GM18868 (cell line): Measurements from ENCODE around the gene WDR19.
"Not testable (repeated sequence)": the region's sequence is repeated elsewhere in the genome, so short reads cannot be mapped to it uniquely, and the experiment has no call there.

Source experiments
- ATAC-seq: cut with Tn5 transposase; IDR thresholded peaks from one replicate; pipeline ENCODE4 v1.9.1; 2021; ENCODE audit warnings: mild to moderate bottlenecking, moderate library complexity; ENCODE audit not compliant: unreplicated experiment

The WDR19 gene

DNA sequence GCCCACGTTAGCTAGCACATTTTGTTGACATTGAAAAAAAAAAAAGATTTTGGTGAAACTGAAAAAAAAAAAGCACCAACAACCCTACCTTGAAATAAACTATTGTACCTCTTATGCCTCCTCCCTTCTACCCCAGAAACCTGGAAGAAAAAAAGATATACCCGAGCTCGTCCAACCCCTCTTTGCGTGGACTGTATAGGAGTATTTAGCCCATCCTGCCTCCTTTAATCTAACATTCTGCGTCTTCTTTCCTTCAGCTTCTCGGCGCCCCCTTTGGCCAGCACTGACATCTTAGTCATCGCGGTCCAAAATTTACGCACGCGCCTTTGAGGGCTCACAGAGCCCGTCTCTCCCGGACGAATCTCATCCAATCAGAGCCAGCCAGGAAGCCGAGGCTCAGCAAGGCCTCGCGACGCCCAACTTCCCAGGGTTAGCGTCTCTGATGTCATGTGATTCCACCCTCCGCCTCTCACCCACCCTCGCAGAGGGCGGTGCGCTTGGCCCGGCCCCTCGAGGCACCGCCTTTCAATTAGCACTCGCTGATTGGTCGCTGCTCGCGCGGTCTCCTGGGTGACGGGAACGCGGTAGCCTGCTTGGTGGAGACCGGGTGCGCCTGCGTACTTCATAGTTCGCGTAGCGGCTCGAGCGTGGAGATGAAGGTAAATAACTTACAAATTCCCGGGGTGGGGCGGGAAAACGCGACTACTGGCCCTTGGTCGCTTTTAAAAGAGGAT lies at the start of gene WDR19:
WDR19 (plus strand) TSS at position 625 of the 734 bp plus-strand sequence; CDS start at position 654, 29 bp downstream.
- peak; percentile 98 for ATAC-seq

DNA sequence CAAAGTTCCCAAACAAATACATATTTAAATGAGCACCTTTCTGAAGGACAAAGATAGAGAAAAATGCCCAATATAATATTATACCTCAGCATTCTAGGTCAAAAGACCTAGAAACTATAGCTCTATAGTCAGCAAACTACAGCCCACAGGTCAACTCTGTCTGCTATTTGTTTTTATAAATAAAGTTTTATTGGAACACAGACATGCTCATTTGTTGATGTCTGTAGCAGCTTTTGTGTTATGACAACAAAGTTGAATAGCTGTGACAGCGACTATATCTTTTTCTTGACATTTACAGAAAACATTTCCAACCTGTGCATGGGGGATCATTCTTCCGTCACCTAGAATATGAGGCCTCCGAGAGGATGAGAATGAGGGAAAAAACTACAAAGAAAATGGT lies 48.7 kb upstream of the WDR19 start:
- ATAC-seq: no peak

DNA sequence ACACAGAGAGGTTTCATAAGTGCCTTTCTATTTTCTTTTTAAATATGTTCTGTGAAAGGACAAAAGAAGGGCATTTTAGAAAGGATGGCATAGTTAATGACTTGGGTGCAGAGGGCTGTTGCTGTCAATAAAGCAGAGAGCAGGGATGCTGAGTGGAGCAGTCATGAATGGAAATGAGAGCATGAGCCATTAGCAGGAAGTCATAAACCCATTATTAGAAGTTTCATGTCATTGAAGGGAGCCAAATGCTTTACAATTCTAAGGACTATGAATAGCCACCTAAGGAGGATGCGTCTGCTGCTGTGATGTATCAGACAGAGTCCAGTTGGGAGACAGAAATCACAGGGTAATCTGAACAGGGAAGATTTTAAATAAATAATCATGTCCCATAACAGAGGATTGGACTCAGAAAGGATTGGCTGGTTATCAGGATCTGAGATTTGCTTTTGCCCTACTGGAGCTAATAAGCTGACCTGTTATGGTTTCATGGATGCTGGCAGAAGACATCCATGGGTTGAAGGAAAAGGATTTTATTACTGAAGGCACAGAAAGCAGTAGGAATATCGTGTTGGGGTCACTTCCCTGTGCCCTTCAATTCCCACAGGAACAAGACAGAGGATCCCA lies 47.5 kb upstream of the WDR19 start:
- ATAC-seq: peak; percentile 39

DNA sequence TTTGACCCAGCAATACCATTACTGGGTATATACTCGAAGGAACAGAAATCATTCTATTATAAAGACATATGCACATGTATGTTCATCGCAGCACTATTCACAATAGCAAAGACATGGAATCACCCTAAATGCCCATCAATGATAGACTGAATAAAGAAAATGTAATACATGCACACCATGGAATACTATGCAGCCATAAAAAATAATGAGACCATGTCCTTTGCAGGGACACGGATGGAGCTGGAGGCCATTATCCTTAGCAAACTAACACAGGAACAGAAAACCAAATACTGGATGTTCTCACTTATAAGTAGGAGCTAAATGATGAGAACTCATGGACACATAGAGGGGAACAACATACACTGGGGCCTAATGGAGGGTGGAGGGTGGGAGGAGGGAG lies 44.1 kb upstream of the WDR19 start:
- ATAC-seq: not testable (repeated sequence)

DNA sequence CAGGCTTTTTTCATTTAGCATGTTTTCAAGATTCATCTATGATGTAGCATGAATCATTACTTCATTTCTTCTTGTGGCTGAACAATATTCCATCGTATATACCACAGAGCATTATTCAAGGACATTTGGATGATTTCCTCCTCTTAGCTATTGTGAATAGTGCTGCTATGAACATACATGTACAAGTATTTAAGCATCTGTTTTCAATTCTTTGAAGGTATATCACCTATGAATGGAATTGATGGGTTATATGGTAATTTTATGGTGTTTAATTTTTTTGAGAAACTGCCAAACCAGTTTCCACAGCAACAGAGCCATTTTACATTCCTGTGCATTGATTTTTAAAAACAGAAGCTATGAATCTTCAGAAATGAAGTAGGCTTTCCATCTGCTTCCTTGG lies 36.1 kb upstream of the WDR19 start:
- no peak for ATAC-seq

DNA sequence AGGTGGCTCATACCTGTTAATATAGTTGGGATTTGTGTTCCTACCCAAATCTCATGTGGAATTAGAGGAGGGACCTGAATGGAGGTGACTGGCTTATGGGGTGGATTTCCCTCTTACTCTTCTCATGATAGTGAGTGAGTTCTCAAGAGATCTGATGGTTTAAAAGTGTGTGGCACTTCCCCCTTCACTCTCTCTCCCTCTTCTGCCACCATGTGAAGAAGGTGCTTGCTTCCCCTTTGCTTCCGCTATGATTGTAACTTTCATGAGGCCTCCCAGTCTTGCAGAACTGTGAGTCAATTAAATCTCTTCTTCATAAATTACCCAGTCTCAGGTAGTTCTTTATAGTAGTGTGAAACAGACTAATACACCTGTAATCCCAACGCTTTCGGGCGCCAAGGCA lies 28.3 kb upstream of the WDR19 start:
- no peak for ATAC-seq

DNA sequence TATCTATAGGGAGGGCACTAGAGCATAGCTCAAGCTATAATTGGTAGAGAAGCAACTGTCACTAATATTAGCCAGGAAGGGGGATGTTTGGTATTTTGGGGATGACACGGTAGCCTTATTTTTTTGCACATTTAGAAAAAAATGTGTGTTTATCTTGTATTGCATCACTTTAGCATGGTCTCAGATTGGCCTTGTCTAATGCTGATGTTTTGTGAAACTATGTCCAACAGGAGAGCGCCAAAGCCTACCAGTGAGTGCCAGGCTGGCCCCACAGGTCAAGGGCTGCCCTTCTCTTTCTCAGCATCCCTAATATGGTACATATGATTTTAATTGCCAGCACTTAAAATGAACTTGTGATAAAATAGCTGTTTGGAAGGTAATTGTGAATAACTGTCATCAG lies 24.8 kb upstream of the WDR19 start:
- no peak for ATAC-seq

DNA sequence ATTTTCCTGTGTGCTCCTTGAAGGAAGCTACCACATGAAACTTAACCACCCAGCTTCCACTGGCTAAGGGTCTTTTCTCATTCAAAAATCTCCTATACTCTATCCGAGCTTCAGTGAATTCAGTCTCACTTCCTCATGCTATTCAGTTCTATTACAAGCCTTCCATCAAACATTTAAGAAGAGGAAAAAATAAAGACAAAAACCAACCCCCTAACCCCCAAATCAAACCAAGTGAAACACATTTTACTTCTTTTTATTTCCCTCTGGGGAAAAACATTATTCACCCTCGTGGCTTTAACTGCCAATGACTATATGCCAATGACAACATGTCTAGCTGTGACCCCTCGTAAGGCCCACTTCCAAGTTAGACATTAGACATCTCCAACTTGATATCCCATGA lies 16.2 kb upstream of the WDR19 start:
- ATAC-seq: peak; percentile 65

DNA sequence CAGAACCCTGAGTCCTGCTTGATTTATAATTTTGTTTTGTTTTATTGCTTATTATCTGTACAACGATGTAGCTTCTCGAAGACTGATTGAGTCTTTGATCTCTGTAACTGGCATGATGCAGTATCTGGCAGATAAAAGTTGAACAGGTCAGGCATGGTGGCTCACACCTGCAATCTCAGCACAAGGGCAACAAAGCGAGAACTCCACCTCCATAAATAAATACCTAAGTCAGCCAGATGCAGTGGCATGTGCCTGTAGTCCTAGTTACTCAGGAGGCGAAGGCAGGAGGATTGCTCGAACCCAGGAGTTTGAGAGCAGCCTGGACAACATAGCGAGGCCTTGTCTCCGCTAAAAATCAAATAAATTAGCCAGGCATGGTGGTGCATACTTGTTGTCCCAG lies 15.7 kb upstream of the WDR19 start:
- peak; percentile 53 for ATAC-seq

DNA sequence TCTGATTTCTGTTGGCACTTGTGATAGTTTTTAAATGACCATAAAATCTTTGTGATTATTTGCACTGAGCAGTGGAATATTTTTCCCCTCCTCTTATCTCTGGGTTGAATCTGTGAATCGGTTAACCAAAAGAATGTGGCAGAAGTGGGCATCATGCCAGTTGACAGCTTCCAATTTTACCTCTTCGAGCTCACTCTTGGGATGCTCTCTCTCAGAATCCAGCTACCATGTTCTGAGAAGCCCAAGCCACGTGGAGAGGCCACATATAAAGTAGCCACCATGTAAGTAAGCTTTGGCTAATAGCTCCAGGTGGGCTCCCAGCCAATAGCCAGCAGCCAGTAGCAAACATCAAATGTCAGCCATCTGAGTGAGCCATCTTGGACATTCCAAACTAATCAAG lies 12.9 kb upstream of the WDR19 start:
- no peak for ATAC-seq

DNA sequence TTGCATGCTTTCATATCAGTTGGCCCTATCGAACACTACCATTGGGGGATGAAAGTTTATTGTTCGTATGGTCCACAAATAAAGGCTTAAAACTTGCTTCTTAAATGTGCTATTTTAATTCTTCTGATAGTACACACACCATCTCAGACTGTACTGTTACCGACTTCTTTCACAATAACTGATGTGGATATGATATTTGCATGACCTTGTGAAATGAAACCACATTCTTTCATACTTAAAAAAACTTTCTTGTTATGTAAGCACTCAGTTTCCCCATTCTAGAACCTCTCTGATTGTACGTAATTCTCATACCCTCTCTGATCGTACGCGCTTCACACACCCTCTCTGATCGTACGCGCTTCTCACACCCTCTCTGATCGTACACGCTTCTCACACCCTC lies 12.0 kb upstream of the WDR19 start:
- no peak for ATAC-seq

DNA sequence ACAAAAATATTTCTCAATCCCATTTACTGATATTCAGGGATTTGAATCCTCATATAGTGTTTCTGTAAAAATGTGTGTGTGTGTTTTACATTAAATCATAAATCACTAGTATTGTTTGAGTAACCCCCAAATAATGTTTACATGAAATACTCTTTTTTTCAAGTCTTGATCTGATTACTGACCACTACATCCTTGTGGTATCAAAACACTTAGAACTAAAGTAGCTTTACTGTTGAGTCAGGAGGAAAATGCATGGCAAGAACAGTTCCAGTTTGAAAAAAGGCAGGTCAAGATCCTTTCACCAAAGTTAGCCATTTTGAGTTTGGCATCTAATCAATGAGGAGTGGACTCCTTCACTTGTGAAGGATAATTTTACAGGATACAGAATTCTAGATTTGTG lies 3.6 kb upstream of the WDR19 start:
- ATAC-seq: no peak

DNA sequence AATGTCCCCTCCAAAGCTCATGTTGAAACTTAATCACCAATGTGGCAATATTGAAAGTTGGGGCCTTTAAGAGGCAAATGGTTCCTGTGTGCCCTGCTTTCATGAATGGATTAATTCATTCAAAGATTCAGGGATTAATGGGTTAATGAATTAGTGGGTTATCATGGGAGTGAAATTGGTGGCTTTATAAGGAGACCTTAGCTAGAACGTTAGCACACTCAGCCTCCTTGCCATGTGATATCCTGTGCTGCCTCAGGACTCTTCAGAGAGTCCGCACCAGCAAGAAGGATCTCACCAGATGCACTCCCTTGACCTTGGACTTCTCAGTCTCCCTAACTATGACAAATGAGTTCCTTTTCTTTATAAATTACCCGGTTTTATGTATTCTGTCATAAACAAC lies 2.6 kb upstream of the WDR19 start:
- ATAC-seq: no peak

DNA sequence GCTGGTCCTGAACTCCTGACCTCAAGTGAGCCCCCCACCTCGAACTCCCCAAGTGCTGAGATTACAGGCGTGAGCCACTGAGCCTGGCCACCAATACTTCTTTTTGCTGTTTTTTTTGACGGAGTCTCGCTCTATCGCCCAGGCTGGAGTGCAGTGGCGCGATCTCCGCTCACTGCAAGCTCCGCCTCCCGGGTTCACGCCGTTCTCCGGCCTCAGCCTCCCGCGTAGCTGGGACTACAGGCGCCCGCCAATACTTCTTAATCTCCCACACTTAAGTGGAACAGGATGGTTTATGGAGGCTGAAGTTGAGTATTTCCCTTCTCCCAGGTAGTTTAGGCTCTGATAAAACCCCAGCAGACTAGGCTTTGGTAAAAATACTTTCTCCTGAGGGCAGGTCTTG lies 1.7 kb upstream of the WDR19 start:
- ATAC-seq: not testable (repeated sequence)

DNA sequence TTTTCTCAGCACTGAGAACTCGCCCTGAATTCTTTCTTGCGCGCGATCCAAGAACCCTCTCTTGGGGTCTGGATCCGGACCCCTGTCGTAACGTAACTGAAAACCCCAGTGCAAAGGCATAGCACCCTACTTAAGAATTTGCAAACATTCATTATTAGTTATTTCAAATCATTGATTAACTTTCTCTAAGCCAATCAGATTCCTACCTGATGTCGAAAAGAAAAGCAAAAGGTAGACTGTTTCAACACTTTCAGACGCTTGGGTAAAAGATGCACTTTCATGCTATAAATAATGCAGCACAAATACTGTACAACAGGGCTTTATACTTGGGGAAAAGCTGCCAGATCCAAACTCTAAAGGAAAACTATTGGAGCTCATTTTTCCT lies 817 bp upstream of the WDR19 start:
- ATAC-seq: no peak

DNA sequence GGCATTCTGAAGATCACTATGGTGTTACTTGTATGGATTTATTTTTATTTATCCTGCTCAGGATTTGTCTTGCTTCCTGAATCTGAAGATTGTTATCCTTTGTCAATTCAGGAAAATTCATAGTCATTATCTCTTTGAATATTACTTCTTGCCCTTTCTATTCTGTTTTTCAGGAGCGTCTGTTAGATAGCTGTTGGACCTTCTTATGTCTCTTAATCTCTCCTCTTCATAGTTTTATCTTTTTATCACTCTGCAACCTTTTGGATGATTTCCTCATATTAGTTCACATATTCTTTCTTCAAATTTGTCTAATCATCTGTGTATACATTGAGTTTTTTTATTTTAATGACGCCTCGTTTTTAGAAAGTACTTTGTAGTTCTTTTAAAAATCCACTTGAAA lies 19.6 kb downstream of the WDR19 start:
- ATAC-seq: no peak

DNA sequence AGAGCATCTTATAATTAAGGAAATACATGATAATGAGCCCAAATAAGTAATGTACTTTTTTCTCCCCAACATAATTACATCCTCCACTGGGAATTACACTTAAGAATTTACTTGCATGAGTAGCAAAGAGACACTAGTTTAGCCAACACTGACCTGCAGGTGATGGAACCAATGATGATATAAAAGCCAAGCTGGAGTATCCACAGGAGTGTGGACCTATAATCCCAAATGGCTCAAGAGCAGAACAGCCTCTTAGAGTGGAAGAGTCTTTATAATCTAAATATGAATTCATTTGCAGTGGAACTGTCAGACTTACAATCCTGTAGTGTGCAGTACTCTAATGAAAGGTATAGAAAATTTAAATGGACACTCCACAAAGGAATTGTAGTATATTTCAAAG lies 22.2 kb downstream of the WDR19 start:
- no peak for ATAC-seq

DNA sequence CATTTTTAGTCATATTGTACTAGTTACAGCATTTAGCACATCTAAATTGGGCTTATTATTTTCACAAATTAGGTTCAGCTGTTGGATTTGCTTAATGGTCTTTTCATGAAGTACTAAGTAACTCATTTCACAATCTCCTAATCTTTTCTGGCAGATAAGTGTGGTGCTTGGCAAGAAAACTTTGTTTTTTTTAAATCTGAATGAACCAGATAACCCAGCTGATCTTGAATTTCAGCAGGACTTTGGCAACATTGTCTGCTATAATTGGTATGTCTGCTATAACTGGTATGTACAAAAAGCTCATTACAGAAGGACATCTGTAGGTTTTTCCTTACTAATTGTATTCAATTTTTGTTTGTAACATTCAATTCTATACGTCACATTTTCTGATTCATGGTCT lies 22.7 kb downstream of the WDR19 start:
- ATAC-seq: no peak

DNA sequence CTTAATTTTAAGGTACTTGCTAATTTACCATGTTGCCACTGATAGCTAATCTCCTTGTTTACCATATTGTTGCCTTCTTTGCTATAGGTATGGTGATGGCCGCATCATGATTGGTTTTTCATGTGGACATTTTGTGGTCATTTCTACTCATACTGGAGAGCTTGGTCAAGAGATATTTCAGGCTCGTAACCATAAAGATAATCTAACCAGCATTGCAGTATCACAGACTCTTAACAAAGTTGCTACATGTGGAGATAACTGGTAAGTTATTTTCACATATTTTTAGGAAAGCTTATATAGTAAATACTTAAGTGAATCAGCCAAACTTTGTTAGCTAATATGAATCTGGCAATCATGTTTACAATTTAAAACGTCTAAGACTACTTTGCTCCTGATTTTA lies 23.1 kb downstream of the WDR19 start:
- ATAC-seq: no peak

DNA sequence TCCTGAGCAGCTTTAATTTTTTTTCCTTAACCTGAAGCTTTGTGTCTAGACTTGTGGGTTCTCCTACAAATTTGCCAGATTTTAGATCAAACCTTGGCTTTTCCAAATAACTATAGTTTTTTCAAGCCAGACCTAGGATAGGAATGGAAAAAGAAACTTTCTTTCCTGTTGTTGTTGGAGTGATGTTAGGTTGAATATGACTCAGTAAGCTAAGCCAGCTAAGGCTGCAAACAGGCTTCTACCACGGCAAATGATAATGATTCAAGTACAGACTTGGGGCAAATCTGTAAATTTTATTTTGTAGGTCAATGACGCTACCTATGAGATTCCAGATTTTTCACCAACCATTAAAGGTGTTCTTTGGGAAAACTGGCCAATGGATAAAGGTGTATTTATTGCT lies 45.6 kb downstream of the WDR19 start:
- ATAC-seq: no peak

DNA sequence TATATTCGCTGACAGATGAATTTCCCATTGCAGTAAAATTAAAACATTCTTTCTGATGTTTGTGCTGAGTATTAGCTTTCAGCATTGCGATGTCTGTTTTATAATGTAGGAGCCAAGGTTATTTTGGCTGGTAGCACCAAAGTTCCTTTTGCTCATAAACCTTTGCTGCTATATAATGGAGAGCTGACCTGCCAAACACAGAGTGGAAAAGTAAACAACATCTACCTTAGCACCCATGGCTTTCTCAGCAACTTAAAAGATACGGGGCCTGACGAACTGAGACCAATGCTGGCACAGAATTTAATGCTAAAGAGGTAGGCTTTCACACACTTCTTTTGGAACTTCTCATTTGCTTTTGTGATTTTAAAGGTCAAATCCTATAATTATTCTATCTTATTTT lies 46.0 kb downstream of the WDR19 start:
- ATAC-seq: no peak

DNA sequence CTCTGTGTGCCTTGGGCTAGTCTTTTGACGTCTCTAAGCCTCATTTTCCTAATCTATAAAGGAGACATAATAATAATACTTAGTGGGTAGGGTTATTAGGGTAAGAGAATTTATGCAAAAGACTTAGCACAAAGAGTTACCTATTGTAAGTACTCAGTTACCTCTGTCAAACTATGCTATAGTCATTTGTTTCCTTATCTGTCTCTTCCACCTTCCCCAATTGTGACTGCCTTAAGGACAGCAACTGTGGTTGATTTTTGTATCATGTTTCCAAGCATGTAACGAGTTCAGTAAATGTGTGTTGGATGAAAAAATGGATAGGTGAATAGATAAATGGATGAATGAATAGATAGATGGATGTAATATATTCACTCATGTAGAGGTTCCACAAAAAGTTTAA lies 48.1 kb downstream of the WDR19 start:
- no peak for ATAC-seq

DNA sequence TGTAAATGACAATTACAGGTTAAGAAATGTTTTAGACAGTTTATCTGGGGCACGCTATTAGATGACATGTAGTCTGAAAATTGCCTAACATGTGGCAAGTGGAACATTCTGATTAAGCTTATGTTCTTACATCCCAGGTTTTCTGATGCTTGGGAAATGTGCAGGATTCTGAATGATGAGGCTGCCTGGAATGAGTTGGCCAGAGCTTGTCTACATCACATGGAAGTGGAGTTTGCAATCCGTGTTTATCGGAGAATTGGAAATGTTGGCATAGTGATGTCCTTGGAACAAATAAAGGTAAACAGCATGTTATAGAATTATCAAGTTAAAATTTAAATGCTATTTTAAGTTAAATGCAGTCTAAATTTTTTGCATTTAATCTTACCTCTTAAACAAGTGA lies 49.3 kb downstream of the WDR19 start:
- no peak for ATAC-seq
